Activated CD4-positive, alpha-beta T cell treated with anti-CD3 and anti-CD28 coated beads for 24 hours (primary cell): ENCODE data around the gene GLTPD2.
"Not testable (repeated sequence)": the region's sequence is repeated elsewhere in the genome, so short reads cannot be mapped to it uniquely, and the experiment has no call there.

Experiments used
- DNase-seq, 2 donors: peaks; one replicate each; pipeline ENCODE4 v3.0.0-alpha.2; 2020; ENCODE audit warnings: low read depth in 2 of 2

Gene GLTPD2

DNA sequence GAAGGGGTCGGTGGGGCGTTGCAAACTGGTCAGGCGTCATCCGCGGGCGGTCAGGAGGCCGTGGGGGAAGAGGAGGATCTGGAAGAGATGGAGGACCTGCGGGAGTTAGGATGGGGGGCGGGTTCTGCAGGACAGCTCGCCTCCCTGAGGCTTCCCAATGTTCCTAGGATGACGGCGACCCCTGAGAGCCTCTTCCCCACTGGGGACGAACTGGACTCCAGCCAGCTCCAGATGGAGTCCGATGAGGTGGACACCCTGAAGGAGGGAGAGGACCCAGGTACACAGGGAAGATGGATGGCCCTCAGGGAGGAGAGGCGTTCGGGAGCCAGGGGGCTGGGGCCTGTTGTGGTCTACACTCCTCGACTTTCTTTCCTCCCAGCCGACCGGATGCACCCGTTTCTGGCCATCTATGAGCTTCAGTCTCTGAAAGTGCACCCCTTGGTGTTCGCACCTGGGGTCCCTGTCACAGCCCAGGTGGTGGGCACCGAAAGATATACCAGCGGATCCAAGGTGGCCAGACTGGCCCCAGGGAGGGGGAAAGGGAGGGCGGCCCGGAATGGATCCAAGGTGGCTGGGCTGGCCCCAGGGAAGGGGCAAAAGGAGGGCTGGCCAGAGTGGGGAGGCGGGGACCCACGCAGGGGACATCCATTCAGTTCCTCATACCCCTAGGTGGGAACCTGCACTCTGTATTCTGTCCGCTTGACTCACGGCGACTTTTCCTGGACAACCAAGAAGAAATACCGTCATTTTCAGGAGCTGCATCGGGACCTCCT, 19.0 kb downstream of the GLTPD2 start:
- DNase-seq = no peak

DNA sequence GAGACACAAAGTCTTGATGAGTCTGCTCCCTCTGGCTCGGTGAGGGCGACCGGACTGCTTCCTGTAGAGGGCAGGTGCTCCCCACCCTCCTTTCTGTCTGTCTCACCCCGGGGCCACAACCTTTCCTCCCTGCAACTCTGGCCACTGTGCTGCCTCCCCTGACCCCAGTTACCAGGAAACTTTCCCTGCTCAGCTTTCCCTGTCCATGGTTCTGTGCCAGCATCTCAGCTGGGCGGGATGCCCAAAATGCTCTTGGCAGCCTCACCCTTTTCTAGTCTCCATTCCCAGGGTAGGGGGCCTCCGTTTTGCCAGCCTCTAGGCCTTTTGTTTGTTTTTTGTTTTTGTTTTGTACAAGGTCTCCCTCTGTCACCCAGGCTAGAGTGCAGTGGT, 19.6 kb downstream of the GLTPD2 start:
- DNase-seq = no peak

DNA sequence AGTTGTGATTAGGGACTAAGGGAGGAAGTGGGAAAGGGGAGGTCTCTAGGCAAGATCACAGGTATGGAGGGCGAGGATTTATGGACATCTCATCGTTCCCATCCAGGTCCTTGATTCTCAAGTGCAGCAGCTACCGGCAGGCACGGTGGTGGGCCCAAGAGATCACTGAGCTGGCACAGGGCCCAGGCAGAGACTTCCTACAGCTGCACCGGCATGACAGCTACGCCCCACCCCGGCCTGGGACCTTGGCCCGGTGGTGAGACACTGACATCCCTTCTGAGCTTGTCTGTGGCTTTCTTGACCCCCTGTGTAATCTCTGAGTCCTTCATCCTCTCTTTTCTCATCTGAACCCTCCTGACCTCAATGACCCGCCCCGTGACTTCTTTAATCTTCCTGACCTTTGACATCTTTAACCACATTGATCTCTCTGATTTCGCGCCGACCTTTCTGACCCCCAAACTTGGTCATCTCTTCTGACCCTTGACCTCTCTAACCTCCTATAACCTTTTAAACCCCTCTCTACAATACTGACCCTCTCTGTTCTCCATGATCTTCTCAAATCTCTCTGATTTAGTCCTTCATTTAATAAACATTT, 22.0 kb downstream of the GLTPD2 start:
- DNase-seq = no peak

DNA sequence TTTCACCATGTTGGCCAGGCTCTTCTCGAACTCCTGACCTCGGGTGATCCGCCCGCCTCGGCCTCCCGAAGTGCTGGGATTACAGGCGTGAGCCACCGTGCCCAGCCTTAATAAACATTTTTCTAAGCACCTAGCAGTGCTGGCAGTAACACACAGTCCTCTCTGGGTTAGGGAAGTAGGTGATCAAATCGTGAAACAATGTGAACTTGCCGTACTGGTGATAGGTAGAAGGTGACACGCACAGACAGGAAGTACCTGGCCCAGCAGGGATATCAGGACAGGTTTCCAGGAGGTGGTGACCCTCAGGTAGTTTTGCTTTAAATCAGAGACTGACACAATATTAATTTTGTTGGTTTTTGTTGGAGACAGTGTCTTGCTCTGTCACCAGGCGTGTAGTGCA, 22.7 kb downstream of the GLTPD2 start:
- DNase-seq = no peak

DNA sequence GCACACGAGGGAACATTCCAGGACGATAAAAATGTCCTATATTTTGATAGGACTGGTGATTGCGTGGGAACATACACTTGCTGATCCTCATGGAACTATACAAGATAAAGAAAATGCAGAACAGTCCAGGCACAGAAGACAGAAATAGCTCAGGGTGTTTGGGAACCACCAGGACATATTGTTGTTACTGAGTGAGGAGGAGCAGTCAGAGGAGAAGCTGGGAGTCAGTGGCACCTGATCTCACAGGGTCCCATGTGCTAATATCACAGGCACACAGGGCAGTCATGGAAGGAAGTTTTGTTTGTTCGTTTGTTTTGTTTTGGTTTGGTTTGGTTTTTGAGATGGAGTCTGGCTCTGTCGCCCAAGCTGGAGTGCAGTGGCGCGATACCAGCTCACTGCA, 23.9 kb downstream of the GLTPD2 start:
- no peak for DNase-seq

DNA sequence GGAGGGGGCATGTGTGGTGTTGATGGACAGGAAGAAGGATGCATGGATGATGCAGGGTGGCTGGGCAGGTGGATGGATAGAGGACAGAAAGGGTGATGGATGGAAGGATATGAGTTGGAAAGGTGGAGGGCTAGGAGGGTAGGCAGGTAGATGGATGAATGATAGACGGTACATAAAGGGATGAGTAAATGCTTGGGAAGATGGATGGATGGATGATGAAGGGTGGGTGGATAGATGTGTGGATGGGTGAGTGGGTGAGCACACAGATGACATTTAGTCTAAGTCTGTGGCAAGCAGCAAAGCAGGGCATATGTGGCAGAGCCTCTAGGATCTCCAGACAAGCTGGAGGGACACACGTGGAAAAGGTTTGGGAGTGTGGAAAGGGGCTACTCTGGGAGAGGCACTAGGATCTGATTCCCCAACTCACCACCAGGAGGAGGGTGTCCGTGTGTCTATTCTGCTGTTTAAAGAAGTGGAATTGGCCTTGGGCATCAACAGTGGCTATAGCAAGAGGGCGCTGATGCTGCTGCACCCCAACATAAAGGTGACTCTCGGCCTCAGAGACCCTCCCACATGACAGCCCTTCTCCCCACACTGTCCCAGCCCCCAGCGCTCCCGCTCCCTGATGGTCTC, 26.4 kb downstream of the GLTPD2 start:
- no peak for DNase-seq

DNA sequence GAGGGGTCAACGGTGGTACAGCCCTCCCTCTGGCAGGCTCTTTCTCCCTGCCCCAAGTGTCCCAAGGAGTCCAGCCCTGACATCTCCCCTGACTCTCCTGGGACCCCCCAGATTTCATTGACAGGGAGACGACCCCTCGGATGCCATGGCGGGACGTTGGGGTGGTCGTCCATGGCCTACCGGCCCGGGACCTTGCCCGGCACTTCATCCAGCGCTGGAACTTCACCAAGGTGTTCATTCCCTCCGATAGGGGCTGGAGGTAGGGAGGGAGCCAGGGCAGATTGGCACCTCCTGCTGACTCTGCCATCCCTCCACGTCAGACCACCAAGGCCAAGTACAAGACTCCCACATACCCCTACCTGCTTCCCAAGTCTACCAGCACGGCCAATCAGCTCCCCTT, 28.1 kb downstream of the GLTPD2 start:
- DNase-seq = no peak

DNA sequence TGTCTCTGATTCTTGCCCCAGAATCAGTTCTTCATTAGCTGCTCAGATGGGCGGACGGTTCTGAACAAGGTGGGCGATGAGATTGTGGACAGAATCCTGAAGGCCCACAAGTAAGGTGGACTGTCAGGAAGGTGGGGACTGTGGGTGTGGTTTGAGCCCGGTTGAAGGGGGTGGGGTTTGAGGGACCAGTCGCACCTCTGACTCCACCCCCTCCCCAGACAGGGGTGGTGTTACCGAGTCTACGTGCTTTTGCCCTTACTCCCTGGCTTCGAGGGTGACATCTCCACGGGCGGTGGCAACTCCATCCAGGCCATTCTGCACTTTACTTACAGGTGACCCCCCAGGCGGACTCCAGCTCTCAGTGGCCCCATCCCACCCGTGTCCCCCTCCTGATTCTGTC, 29.5 kb downstream of the GLTPD2 start:
- DNase-seq = no peak

DNA sequence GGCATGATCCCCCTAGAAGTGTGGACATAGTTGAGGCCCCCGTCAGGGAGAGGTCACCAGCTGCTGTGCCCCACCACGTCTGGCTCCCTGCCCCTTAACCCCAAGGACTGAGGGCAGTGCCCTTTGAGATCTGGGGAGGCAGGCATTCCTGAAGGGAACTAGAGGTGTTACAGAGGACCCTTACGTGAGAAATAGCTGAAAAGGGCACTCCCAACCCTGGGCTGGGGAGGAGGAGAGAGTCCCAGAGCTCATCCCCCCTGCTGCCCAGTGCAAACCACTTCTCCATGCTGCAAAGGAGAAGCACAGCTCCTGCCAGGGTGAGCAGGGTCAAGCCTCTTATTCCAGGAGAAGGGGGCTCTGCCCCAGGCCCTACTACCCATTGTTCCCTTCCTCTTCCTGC, 34.1 kb downstream of the GLTPD2 start:
- no peak for DNase-seq

DNA sequence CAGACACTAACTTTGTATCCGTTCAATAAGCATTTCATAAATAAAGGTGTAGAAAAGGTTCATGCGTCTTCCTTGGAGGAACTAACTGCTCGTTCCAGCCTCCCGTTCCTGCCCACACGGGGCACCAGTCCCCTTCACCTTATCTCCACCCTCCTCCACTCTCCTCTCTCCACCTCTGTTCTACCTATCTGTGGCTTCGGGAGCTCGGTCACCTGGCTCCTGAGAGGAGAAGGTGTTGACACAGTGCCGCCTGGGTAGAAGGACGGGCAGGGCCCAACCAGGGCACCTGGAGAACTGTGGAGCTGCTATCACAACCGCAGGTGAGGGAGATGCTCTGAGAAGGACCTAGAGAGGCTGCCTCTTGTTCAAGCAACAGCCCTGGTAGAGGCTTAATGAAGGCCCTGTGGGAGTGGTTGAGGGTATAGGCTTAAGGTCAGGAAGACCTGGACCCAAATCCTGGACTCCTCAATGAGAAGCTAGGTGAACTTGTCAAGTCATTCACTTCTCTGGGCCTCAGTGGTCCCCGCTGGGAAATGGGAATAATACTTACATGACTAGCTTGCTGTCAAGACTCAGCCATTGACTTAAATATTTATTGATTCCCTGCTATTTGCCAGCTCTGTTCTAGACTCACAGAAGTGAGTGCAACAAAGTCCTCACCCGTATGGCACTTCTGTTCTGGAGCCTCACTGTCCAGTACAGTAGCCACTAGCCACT, 34.8 kb downstream of the GLTPD2 start:
- no peak for DNase-seq

DNA sequence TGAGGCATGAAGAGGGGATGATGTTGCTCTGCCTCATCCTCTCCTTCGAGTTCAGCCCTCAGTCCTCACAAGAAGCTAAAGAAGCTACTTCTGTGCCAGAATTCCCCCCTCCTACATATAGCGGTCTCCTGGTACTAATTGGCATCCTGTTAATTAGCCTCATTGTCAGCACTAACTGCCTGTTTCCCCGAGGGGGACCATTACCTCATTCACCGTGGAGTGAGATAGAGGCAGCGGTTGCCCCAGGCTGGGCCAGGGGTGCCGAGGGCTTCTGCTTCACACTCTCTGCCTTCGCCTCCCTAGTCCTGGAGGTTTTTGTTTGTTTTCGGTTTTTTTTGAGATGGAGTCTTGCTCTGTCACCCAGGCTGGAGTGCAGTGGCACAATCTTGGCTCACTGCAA, 38.6 kb downstream of the GLTPD2 start:
- DNase-seq = no peak

DNA sequence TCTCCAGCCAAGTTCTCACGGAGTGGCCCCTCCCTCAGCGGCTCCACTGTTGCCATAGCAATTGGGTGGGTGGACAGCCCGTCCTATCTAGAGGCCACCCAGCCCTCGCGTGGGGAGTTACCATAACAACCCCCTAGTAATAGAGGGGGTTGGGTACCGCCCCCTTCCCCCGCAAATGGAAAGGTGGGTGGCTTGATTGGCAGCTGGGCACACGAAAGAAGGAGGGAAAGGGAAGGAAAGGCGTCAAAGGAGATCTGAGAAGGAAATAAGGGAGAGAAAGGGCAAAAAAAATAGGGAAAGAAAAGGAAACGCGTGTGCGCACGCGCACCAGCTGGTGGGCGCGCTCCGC, 44.0 kb downstream of the GLTPD2 start:
- DNase-seq = not testable (repeated sequence)

DNA sequence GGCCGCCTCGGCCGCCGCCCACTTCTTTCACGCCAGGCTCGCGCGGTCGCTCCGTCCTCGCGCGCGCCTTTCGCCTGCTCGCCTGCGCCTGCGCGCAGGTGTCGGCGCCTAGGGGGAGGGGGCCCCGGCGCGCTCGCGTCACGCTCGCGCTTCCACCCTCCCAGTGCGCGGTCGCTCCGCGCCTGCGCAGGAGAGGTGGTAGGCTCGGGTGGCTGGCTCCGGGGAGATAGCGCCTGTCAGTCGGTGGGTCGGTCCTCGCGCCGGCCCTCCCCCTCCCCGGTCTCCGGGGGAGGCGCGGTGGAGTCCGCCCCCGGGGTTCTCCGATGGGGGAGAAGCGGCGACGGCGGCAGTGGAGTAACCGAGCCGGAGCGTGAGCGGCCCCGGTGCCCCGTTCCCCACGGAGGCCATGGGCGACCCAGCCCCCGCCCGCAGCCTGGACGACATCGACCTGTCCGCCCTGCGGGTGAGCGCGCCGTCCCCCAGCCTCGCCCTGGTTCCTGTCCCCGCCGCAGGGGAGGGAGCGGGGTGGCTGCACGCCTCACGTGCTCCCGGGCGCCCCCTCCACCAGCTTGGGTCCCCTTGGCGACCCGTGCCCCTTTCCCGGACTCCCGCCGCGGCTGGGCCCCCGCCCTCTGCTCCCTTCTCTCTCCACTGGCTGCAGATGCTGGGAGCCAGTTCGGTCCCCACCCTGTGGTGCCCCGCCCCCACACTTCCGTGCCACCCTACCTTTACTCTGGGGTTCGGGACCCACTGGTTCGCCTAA, 44.6 kb downstream of the GLTPD2 start, which contains the start of gene MINK1:
Gene MINK1, plus strand, starts transcription at position 163 of the 763 bp plus-strand sequence. Its CDS starts 244 bp downstream, at position 407.
- DNase-seq = peak; percentile 67 to 80

DNA sequence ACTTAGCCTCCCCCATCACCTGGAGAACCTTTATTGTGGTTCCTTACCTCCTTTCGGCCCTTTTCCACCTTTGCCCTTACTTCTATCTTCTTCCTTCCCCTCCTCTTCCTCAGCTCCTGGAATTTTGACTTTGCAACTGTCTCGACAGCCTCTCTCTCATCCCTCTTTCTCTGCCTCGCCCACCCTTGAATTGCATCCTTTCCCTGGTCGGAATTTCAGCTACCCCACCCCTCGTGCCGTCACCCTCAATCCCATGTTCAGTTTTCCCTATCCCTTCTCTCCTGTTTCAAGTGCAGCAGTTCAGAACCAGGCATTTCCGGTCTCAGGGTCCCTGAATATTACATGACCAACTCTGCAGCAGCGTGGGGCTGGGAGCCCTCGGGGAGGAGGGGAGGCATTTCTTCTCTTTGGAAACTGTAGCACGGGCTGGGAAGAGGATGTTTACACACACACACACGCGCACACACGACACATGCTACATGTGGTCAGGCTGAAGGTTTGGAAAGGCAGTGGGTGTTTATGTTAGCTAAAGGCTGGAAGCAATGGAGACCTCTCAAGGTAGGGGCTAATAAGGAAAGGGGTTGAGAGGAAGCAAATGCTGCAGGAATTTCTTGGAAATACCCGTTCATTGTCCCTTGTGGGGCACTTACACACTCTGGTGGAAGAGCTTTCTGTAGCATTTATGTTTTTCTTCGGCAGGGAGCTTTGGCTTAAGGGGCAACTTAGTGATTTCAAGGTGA, 45.3 kb downstream of the GLTPD2 start:
- DNase-seq = no peak

DNA sequence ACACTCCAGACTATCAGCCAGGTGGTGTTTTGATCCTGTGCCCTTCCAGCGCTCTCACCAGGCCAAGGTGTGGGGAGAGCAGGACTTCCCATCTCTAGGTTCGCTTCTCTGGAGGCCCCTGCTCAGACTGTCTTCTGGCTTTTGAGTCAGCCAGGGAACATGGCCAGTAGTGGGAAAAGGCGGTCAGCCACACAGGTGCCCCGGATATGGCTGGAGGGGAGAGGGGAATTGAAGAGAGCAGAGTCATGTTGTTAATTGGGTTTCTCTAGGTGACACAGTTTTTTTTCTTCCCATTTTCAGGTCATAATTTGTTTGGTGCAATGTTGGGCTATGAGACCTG, 45.9 kb downstream of the GLTPD2 start:
- no peak for DNase-seq

DNA sequence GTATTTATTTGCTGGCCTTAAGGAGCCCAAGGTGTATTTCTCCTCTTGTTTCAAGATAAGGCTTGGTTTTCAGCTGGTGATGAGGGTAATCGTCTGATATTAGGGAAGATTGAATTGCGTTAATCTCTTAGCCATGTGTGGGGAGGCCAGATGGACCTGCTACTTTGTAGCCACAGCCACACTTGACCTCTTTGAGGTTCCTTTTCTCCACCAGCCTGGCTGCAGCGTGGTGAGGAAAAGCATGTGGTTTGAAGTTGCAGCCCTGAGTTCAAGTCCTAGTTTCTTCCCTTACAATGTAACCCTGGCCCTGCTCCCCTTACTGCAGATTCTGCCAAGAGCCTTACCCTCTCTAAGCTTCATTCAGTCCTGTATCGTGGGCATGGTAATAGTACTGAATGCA, 47.5 kb downstream of the GLTPD2 start:
- DNase-seq = no peak

DNA sequence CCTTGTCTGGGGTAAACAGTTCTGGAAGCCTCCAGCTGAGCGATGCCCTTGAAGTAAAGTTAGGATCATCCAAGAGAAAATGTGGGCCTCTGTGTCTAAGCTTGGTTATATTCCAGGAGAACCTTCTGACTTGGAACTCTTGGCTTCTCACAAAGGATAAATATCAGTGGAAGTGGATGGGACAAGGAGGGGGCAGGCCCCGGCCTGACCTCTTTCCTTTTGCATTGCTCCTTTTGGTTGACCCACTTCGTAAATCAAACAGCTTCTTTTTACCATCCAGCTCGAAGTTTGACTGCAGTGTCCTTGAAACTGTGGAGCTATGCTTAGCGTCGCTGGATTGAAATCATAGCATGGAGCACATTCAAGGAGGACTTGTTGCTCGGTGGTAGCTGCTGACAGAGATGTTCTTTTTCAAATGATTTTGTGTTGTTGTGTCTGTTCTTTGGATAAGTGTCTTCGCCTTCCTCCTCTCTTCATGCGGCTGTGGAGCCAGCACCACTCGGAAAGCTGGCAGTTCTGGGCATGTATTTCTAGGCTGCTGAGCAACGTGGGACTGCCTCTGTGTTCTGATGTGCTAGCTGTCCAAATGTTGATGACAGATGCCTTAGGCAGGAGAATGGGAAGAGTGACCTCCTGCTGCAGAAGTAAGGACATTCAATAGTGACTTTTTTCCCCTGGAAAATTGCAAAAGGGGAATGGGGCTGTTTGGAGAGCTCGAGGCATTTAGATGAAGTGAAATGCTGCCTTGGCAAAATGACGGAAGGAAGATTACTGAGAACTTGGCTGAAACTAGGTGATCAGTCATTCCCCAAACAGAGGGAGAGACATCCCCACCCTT, 48.9 kb downstream of the GLTPD2 start:
- no peak for DNase-seq

DNA sequence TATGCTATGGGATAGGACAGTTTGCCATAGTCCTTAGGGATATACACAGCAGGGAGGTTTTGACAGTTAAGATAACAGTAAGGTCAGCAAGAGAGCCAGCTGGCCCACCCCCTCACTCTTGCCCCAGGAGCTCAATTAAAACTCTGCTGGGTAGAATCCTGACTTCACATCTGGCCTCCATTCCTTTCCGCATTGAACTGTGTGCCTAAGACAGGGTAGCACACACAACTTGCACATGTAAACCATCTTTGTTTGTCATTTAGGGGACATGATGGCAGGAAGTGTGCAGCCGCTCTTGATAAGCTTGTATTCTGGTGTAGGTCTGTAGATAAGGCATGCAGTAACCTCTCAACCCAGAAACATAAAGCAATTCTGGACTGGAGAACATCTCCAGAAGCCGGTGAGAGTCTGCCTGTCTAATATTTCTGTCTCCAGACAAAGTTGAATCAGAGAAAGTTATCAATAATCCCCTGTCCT, 49.6 kb downstream of the GLTPD2 start:
- DNase-seq = no peak

DNA sequence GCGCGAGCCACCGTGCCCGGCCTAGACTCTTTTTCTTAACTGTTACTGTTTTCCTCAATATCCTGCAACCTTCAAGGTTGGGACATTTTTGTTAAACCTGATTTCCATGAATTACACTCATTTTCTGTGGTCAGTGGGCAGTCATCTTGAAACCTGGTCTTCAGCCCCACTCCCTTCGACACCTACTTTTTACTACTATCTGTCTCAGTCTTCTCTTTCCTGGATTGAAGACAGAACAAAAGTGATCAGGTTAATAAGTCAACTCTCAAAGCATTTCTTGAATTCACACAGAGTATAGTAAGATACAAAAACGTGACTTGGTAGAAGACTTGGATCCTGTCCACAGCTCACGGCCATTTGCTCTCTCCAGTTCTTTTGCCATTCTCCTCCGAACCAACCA, 50.5 kb downstream of the GLTPD2 start:
- DNase-seq = no peak
